HG02610 (cell line): ENCODE results near the gene PAX3.

Experiments
- ATAC-seq: cut with Tn5 transposase; IDR thresholded peaks from one replicate; pipeline ENCODE4 v1.9.1; 2021; ENCODE audit warnings: mild to moderate bottlenecking, moderate library complexity; ENCODE audit not compliant: unreplicated experiment

PAX3 gene

DNA sequence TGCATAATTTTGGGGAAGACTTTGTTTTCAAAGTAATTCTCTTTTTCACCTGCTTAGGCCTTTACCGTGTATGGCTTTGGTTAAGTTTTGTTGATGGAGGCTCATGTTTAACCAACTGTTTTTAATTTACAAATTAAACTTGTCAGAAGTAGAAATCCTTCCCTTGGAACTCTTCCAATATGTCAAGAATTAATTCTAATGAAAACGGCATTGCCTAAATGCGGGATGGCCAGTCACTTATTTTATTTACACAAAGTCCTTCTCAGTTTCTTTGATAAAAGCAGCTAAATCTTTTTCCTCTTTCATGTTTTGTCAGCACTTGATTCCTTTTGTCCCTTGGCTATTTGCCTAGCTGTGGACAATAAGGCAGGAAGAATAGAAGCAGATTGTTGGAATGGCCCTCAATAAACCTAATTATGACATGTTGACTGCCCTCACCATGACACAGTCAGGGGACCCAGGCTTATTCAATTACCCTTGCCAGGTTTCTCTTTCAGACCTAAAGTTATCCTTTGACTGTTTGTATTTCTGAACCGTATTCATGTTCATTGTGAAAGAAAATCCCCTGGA is 26.3 kb downstream of the PAX3 start:
- ATAC-seq = no peak

DNA sequence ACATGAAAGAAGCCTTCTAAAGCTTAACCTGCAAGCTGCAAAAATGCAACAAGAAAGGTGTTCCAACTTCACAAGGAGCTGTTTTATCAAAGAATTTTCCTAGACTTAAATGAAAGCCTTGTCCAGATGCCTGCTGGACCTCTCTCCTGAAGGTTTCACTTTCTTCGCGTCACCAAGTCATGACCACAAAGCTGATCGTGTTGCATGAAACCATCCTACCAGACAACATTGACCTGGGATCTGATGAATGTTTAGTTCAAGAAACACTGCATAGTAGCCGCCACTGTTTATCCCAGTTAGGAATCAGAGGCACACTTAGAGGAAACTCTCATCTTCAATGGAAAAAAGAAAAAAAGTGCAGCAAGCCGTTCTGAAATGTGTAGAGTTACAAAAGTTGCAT is 26.9 kb downstream of the PAX3 start:
- no peak for ATAC-seq

DNA sequence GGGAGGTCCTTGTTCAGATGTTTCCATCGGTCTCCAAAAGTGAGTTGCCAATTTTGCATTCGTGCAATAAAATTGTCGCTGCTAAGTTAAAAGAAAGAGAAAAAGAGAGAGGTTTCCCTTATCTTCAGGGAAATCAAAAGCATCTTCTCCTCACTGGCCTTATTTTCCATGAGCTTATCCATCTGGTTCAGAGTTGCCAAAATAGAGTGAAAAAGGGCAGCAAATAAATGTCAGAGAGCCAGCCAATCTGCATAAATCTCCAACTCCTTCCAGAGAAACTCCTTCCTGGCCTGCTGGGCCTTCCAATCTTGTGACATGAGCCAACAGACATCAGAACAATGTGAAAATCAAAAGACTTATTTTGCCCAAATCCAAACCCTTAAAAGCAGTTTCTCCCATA is 28.4 kb downstream of the PAX3 start:
- no peak for ATAC-seq

DNA sequence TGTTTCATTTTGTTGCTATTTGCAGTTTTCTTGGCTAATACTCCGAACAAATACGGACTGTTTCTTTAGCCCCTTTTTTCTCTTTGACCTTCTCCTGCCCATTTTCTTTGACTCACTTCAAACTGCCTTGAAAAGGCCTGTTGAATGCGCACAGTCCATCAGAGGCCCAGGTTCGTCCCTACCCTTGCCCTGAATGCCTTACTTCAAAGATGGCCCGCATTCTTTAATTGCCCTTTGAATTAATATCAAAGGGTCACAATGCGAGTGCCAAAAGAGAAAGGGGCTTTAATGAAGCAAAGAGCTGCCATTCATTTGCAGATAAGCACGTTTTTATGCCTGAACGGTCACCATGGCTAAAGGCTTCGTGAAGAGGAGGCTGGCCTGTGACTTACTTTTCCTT is 29.7 kb downstream of the PAX3 start:
- ATAC-seq = no peak

DNA sequence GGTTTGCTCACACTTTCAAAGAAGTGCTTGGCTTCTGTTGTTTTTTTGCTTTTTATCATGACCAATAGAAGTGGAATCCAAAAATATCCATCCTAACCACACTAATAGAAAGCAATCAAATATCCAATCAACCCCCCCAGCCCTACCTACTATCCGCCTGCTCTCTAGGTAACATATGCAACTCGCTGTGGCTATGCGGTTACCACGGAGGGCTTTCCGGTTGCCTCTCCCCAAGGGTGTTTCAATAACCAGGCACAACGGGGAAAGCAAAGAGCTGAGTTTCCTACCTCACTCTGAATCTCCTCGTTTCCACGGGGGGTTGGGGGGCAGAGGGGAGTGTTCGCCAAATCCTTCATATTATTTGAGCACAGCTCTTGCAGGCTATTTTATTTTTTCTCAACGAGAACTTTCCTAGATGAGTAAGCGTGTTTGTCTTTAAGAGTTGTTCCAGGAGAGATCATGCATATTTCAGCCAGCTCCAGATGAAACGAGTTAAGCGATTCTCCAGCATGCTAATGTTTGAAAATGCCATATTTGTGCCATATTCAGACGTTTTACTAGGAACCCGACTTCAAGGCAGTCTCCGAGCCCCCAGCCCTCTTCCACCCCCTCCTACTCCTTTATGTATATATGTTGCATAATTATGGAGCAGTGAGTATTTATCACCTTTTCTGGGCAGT is 30.3 kb downstream of the PAX3 start:
- ATAC-seq = no peak

DNA sequence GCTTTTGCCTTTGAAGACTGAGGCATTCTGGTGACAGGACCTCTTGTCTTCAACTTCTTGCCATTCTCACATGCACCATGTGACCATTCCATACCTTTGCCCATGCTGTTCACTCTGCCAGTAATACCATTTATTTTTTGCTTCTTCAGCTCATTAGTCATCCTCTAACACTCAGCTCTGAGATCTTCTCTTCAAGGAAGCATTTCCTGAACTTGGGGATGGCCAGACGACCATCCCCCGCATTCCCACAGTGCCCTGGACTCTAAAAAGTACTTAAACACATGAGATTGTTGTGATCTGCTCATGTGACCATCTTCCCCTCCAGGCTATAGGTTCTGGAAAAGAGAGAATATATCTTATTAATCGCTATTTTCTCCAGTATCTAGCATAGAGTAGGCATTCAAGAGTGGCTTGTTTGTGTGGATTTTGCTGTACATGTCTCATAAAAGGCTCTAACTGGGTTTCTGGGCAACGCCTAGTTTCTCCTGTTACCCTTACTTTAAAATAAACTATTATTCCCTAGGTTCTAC is 33.9 kb downstream of the PAX3 start:
- no peak for ATAC-seq

DNA sequence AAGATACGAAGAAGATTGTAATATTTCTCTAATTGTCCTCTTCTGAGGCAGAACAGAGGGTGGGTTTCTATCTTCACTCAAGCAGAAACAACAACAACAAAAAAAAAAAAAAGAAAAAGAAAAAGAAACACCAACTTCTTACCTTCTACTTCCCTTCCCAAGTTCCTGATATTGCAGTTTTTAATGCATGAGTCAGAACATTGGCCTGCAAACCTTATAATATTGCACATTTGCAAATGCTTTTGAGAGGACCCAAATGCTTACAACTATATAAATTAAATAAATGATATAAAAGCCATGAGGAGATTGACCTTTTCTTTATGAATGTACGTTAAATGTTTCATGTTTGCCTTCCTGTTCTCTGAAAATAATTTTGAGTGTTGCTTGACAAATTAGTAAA is 37.3 kb downstream of the PAX3 start:
- no peak for ATAC-seq

DNA sequence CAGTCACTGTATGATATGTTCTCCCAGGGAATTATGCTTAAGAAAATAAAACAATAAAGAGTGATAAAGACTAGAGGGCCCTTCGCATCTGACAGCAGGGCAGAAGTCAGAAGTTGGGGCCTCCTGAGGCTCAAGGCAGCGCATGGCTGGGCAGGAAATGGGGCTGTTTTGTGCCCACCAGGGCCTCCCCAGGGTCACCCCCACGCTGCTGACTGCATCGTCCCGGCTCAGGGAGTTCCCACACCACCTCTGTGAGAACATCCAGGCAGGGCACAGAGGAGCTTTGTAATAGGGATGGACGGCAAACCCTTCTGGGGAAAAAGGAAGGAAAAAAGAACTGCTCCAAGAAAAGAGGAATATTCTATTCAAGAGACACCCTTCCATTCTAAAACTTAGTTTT is 41.2 kb downstream of the PAX3 start:
- no peak for ATAC-seq

DNA sequence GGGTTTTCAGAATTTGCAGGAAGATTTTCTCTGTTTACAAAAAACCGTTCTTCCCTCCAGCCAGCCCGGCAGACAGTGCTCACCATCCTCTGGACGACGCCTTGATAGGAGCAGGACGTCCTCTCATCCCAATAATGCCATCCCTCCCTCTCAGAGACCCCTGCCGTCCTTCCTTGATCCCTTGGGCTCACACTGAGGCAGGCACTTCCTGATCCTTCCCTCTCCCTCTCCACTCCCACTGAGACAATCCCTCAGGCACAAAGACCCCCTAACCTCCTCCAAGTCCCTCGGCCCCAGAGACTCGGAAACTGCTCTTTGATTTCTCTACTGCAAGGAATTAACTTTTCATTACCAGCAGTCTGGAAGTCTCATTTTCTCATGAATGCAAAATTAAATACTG is 42.5 kb downstream of the PAX3 start:
- ATAC-seq = no peak

DNA sequence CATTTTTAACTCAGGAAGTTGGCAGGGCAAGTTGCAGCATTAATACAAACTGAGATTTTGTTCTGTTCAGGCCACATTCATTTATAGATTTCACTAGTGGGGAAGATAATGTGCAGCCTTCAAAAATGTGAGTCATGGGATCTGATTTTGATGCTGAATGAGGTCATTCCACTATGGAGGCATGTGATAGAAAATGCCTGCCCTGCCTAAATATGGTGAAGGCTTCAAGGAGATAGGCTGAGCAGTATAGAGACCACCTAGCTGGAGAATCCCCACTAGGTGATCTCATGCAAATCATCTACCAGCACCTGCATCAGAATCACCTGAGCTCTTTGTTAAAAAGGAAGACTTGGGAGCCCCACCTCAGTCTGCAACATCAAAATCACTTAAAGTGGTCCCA is 43.7 kb downstream of the PAX3 start:
- no peak for ATAC-seq

DNA sequence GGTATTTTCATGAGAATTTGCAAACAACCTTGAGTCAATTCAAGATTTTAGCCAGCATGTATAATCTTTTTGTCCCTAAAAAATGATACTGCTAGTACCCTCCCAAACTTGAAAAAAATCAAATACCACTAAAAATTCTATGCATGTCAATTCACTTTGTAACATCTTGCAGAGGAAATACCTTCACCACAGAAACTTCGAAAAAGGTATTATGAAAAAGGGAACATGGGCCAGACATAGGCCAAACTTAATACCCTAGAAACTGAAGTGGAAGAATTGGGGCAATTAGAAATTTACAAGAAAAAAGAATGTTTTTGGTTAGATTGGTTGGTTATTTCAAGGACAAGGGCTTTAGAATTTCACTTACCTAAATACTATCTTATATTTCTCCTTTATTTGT is 48.5 kb downstream of the PAX3 start:
- no peak for ATAC-seq

DNA sequence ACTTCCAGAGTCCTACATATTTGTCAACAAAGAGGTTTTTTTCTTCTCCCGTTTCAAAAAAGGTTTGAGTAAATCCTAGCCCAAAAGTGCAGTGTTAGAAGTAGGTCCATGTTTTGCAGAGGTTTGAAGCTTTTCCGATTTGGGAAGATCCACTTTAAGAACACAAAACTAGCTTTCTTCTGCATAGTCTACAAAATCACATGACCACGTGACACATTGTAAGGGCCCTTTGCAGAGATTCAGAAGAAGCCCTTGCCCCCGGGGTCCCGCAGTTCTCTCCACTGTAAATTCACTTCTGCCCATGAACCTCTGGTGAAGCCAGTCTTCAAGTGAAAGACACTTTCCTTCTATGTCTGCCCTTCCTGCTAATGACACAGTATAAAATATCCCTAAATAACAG is 49.4 kb downstream of the PAX3 start:
- no peak for ATAC-seq

DNA sequence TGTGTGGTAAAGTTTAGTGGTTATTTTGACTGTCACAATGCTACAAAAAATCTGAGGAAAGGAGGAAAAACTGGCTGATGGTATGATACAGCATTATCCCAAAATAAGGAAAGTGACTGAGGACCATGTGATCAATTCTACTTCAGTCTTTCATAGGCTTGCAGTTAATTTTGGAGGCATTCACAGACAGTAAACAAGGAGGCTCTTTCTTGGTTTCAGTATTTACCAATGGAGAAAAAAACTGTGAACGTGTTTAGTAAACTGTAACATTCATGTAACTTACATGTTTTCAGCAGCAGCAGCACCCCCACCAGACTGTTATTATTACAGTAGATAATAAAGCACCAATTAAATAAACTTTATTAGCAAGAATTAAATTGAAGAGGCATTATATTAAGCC is 50.0 kb downstream of the PAX3 start:
- ATAC-seq = no peak

DNA sequence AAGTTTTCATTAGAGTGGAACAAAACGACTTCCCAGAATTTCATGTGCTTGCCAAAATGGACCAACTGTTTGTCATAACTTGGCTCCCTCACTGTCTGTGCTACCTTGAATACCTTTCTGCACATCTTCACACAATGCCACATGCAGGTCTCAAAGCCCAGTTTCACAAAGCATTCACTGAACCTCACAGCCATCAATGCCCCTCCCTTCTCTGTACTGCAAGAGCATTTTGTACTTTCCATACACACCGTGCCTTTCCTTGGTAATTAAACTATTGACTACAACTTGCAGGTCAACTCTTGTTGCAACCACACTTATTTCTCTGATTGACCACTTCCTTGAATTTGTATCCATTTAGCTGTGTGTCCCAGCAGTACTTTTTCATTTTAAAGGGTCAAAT is 50.5 kb downstream of the PAX3 start:
- no peak for ATAC-seq

DNA sequence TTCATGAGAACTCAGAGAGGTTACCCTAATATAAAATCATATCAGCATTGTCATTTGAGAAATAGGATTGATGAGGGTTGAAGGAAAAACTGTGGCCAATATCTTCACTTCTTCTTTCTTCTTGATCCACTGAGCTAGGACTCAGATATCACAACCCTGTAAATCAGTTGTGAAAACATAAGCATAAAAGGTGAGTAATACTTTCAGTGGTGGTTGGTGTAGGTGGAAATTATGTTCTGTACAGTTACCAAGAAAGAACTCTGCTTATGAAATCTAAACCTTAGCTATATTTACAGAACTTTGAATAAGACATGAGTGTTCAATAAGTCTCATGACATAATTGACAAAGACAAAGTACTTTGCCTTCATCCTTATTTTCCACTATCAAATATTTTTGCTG is 56.3 kb downstream of the PAX3 start:
- ATAC-seq = no peak

DNA sequence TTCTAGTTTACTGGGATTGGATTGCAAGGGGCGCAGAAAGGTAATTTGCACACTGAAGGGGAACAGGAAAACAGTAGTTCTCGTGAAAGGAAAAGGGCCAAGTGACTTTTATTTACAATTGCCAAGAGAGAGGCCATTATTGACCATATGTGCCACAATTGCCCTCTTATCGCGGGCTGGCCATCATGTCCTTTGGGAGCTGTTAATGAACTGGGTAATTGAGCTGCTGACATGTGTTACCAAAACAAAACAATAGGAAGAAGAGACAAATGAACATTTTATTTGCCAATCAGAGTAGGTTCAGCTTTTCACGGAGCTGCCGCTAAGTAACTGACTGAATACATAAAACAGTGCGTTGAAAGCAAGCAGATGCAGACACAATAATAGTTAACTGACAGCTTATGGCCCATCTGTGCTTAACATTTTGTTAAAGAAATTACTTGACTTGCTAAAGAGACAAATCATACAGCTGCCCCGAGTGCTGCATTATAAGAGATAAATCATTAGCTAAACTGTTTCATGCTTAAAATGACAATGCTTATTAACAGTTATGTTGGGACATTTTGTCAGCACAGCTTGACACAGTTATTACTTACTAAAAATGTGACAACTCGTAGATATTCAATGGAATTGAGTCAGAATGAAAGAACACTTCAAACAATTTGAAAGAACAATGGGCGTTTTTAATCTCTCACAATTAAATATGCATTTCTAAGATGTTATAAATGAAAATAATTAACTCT is 57.5 kb downstream of the PAX3 start:
- ATAC-seq = no peak

DNA sequence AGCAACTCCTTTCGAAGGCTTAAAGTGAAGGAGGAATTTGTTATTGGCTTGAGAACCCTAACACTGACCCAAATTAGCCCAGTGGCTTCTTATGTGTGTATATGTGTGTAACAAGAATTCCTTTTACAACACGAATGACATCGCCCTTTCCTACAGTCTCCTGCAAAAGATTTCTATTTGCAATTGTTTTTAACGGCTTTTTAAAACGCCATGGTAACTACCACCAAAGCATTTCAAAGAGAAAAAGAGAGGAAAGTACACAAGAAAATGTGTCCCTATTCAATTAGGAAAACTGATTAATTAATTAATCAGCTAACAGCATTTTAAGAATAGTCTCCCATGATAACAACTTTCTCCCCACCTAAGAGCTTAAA is 58.1 kb downstream of the PAX3 start:
- ATAC-seq = no peak

DNA sequence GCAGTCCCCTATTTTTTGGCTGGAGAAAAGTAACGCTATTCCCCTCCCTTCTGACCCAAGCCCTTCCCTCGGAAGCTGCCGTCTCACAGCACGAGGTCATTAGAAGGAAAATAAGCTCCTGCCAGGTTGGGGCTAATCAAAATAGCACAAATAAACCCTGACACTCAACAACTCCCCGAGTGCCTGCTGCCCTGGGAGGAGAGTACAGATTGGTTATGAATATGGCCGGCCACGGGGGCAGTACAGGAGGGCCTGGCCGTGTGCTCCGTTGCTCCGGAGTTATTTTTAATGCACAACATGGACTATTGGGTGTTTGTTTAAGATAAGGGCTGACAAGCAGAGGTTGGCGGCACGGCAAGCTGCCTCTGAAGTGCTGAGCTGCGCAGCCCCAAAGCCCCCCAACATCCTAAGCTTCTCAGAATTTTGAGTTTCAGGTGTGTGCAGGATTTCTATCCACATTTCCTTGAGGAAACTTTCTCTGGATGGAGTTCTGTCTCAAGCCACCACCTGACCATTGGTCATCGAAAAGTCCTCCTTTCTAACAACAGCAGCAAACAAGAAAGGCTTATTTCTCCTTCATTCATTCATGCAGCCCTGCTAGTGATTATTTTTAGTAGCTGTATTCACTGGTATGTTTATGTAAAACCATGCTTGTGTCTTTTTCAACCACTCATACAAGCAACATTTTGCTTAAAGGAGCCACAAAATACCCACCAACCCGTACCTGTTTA is 58.7 kb downstream of the PAX3 start:
- ATAC-seq = no peak

DNA sequence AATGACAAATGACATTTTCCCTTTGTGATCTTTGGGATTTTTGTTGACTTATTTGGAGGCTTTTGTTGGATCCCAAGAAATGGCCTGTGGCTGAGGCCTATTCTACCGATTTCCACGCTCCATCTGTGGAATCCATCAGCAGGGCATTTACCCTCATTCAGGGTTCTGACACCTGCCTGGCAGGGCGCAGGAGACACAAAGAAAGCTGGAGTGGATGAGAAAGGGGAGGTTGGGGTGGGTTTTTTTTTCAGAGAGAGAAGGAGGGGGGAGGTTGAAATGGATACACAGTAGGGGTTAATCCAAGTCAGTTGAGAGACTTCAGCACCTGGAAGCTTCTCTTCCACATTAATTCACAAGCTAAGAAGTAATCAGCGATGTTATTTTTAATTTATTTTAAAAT is 59.7 kb downstream of the PAX3 start:
- ATAC-seq = no peak

DNA sequence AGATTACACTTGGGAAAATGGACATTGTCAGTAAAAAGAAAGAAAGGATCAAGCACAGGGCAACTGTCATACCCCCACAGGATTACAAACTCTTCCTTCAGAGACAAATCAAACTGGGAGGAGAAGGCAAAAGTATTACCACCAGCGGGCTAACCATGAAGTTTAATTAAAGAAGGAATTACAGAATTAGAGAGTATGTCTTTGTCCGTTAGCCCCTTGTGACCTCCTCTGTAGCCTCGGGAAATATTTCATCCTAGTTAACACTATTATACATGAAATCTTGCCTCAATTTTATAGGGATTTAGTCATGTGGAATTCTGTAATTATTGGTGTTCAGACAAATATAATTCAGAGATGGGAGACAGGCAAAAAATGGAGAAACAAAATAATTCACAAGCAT is 60.7 kb downstream of the PAX3 start:
- no peak for ATAC-seq

DNA sequence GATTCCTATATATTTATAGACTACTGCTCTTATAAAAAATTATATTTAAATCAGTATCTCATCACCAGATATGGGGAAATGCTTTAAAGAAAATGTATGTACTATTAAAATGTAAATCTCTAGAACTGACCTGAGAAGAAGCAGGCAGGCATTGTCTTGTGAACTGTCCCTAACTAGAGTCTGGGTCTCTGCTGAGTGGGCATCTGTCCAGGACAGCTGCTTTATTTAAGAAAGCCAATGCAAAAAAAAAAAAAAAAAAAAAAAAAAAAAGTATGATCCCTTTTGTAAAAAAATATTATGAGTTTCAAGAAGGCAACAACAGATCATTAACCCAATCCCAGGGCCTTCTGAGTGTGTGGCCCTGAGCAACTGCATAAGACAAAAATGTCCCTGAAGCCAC is 66.0 kb downstream of the PAX3 start:
- no peak for ATAC-seq

DNA sequence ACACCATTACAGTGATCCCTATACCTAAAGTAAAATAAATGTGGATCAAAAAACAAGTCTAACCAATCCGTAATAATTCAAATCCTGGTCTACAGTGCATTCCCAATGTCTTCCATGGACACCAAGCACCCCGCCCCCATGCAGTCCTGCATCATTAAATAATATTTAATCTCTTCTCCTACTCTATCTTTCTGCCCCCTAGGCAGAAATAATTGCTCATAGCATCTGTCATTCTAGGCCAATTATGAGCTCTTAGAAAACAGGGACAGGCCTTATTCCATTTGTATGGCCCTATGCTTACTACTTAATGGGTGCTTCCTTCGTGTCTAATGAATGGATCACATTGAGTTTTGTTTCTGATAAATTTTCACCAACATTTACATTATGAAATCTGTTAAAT is 66.4 kb downstream of the PAX3 start:
- no peak for ATAC-seq
